Stomach (tissue), 9 donors: ENCODE results near the gene FGF18. TPM values are rescaled to one million over a fixed set of nuclear protein-coding genes. Genes with fewer than 3 reads are reported as not detected.

Source experiments
- DNase-seq, 2 donors: peaks; one replicate each; pipeline versions ENCODE4 v3.0.0 to v3.0.0-alpha.2; 2013 to 2019
- H3K27ac ChIP-seq, 5 donors: fragments of 200-600 bp in 4 of 5; sonication (generic) in 4 of 5; one replicate each; pipeline ENCODE4 v1.5.1; 2013 to 2019; ENCODE audit warnings: mild to moderate bottlenecking in 1 of 5, moderate library complexity in 1 of 5
- H3K27me3 ChIP-seq, 3 donors: fragments of 200-600 bp; sonication (generic); one replicate each; pipeline ENCODE4 v1.5.1; 2017 to 2019; ENCODE audit warnings: mixed run types in 1 of 3
- H3K36me3 ChIP-seq, 4 donors: fragments of 200-600 bp; sonication (generic); 1 replicate in 3 of 4; 2 replicates in 1 of 4; pipeline ENCODE4 v1.5.1; 2016 to 2019
- H3K4me1 ChIP-seq, 4 donors: fragments of 200-600 bp; sonication (generic); one replicate each; pipeline ENCODE4 v1.5.1; 2016 to 2019
- H3K4me3 ChIP-seq, 4 donors: fragments of 200-600 bp; sonication (generic) in 3 of 4; one replicate each; pipeline ENCODE4 v1.5.1; 2016 to 2019; ENCODE audit warnings: mild to moderate bottlenecking in 1 of 4
- H3K9me3 ChIP-seq, 4 donors: fragments of 200-600 bp; sonication (generic); one replicate each; pipeline ENCODE4 v1.5.1; 2016 to 2019
- CTCF ChIP-seq, 7 experiments: fragments of 450-650 bp in 4 of 7; fragments of 200-600 bp in 3 of 7; sonication (generic) in 3 of 7; IDR thresholded peaks; one replicate each; pipeline ENCODE4 v1.5.1; 2016 to 2019; ENCODE audit warnings: antibody characterized with exemption in 7 of 7, control low read depth in 2 of 7, mild to moderate bottlenecking in 1 of 7
- EP300 ChIP-seq: sonication (generic); formaldehyde crosslinking; IDR thresholded peaks from one replicate; pipeline ENCODE4 v1.6.1; 2017; ENCODE audit warnings: antibody characterized with exemption
- POLR2A ChIP-seq, 4 donors: fragments of 450-650 bp; IDR thresholded peaks; one replicate each; pipeline ENCODE4 v1.6.1; 2016; ENCODE audit warnings: antibody characterized with exemption in 4 of 4, control low read depth in 2 of 4, mild to moderate bottlenecking in 1 of 4, moderate library complexity in 1 of 4
- POLR2AphosphoS5 ChIP-seq, 3 donors: sonication (generic); formaldehyde crosslinking; IDR thresholded peaks; one replicate each; pipeline ENCODE4 v1.6.1; 2016; ENCODE audit warnings: antibody characterized with exemption in 3 of 3
- WGBS, 5 donors: extraction: QIAGEN DNeasy Blood & Tissue Kit in 3 of 5; methylation state at CpG; one replicate each; pipeline versions ENCODE4 v1.1.5 to v1.1.7; 2013 to 2018; 5-methylcytosine and 5-hydroxymethylcytosine counted together
- intact Hi-C: fragments of 100-400 bp; cut with DNase I; formaldehyde crosslinking; loops from one replicate; pipeline ENCODE4 v1.15.1; 2023; ENCODE audit warnings: low total_unique reads
- polyA plus RNA-seq, 3 donors: library from polyadenylated mRNA; stranded (reverse); fragments of 200-250 nt; gene quantifications; one replicate each; pipeline ENCODE4 v1.2.3, GENCODE V29; 2013
- total RNA-seq, 5 donors: library from RNA; depleted of rRNA; stranded (reverse); fragments of >200 nt; gene quantifications; one replicate each; pipeline versions ENCODE4 v1.1.0 to v1.2.3, GENCODE V29; 2014 to 2016
- donor health status: healthy with polysubstance abuse.
- donor health status: Bipolar disorder and iron deficiency.
- donor health status: healthy.

FGF18 gene
- total and polyA plus RNA-seq, 8 donors, result 0.37 to 7.1 (median 0.46) TPM; not detected in 3

GRCh38 chr5:171428809-171429542 is 9.5 kb downstream of the FGF18 start:
- no peaks in the 10 kb centered on the region for H3K27me3 ChIP-seq
- no peak for DNase-seq
- no peak for TF ChIP-seq EP300
- no peak for TF ChIP-seq CTCF (IDR thresholded peaks at IDR 0.05)
- no peak for TF ChIP-seq POLR2A (IDR thresholded peaks at IDR 0.05)
- TF ChIP-seq POLR2AphosphoS5 (IDR thresholded peaks at IDR 0.05), result no peak
- H3K36me3 ChIP-seq, result no peaks in the 10 kb centered on the region
- 86 to 92% (median 90%) methylated on average over 10 to 16 of the region's 16 CpGs for WGBS, 5 donors
- intact Hi-C loops, result loop anchor here (10.0 kb wide), 1 partner anchor 476 kb away; no protein-coding TSS in a partner anchor
- H3K4me1 ChIP-seq, result no peaks in the 10 kb centered on the region
- no peak overlapping the region for H3K4me3 ChIP-seq
- no peak overlapping the region for H3K27ac ChIP-seq
- no peaks in the 10 kb centered on the region for H3K9me3 ChIP-seq

GRCh38 chr5:171429543-171429910 is 10.1 kb downstream of the FGF18 start:
- 86 to 97% (median 92%) methylated on average over 3 to 4 of the region's 4 CpGs for WGBS, 5 donors

GRCh38 chr5:171431251-171431777 is 11.9 kb downstream of the FGF18 start:
- Histone ChIP-seq H3K4me1 (peaks cover 0 to under 1% (median 0%) of the 10 kb centered on the region in 4 donors), H3K9me3 (no peaks in the 10 kb centered on the region), H3K4me3 (no peak overlapping the region), H3K36me3 (no peaks in the 10 kb centered on the region), H3K27me3 (no peaks in the 10 kb centered on the region), H3K27ac (no peak overlapping the region)
- intact Hi-C loops, result no loop called here
- 86 to 93% (median 90%) methylated on average over 7 of the region's 7 CpGs for WGBS, 5 donors
- no peak for DNase-seq
- TF ChIP-seq CTCF (IDR thresholded peaks at IDR 0.05) (no peak), EP300 (no peak), POLR2A (IDR thresholded peaks at IDR 0.05) (no peak), POLR2AphosphoS5 (IDR thresholded peaks at IDR 0.05) (no peak)

More at GRCh38 chr5:171429543-171429910, 10.1 kb downstream of the FGF18 start:
- H3K27me3 ChIP-seq, result no peaks in the 10 kb centered on the region
- no peaks in the 10 kb centered on the region for H3K36me3 ChIP-seq
- intact Hi-C loops, result loop anchor here (10.0 kb wide), 1 partner anchor 475 kb away; no protein-coding TSS in a partner anchor
- TF ChIP-seq POLR2A (IDR thresholded peaks at IDR 0.05), result no peak
- TF ChIP-seq CTCF (IDR thresholded peaks at IDR 0.05), result no peak
- TF ChIP-seq EP300, result no peak
- TF ChIP-seq POLR2AphosphoS5 (IDR thresholded peaks at IDR 0.05), result no peak
- H3K4me3 ChIP-seq, result no peak overlapping the region
- no peak for DNase-seq
- H3K9me3 ChIP-seq, result no peaks in the 10 kb centered on the region
- H3K4me1 ChIP-seq, result no peaks in the 10 kb centered on the region
- H3K27ac ChIP-seq, result no peak overlapping the region

GRCh38 chr5:171432076-171432475 is 12.6 kb downstream of the FGF18 start:
- no peaks in the 10 kb centered on the region for H3K27me3 ChIP-seq
- no peak for TF ChIP-seq POLR2AphosphoS5 (IDR thresholded peaks at IDR 0.05)
- no peak for TF ChIP-seq CTCF (IDR thresholded peaks at IDR 0.05)
- TF ChIP-seq EP300, result no peak
- no peak for TF ChIP-seq POLR2A (IDR thresholded peaks at IDR 0.05)
- no peak overlapping the region for H3K27ac ChIP-seq
- no peaks in the 10 kb centered on the region for H3K36me3 ChIP-seq
- H3K9me3 ChIP-seq, result no peaks in the 10 kb centered on the region
- H3K4me3 ChIP-seq, result no peak overlapping the region
- intact Hi-C loops, result no loop called here
- H3K4me1 ChIP-seq, result peaks cover 3 to 8% (median 7%) of the 10 kb centered on the region in 4 donors
- no peak for DNase-seq
- WGBS, 5 donors, result 81 to 87% (median 83%) methylated on average over 7 to 8 of the region's 8 CpGs
